ENCODE measurements around the gene GPSM3.

GRCh38 chr6:32213649-32214048 lies 21.2 kb upstream of the GPSM3 start:
- TF ChIP-seq, protein P1, sequence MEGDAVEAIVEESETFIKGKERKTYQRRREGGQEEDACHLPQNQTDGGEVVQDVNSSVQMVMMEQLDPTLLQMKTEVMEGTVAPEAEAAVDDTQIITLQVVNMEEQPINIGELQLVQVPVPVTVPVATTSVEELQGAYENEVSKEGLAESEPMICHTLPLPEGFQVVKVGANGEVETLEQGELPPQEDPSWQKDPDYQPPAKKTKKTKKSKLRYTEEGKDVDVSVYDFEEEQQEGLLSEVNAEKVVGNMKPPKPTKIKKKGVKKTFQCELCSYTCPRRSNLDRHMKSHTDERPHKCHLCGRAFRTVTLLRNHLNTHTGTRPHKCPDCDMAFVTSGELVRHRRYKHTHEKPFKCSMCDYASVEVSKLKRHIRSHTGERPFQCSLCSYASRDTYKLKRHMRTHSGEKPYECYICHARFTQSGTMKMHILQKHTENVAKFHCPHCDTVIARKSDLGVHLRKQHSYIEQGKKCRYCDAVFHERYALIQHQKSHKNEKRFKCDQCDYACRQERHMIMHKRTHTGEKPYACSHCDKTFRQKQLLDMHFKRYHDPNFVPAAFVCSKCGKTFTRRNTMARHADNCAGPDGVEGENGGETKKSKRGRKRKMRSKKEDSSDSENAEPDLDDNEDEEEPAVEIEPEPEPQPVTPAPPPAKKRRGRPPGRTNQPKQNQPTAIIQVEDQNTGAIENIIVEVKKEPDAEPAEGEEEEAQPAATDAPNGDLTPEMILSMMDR (IDR thresholded peaks at IDR 0.05), result no peak
- TF ChIP-seq ZFX (IDR thresholded peaks at IDR 0.05; ENCODE audit: borderline replicate concordance), result no peak
